Measurements from ENCODE around the gene TNS4.

TNS4 gene

DNA sequence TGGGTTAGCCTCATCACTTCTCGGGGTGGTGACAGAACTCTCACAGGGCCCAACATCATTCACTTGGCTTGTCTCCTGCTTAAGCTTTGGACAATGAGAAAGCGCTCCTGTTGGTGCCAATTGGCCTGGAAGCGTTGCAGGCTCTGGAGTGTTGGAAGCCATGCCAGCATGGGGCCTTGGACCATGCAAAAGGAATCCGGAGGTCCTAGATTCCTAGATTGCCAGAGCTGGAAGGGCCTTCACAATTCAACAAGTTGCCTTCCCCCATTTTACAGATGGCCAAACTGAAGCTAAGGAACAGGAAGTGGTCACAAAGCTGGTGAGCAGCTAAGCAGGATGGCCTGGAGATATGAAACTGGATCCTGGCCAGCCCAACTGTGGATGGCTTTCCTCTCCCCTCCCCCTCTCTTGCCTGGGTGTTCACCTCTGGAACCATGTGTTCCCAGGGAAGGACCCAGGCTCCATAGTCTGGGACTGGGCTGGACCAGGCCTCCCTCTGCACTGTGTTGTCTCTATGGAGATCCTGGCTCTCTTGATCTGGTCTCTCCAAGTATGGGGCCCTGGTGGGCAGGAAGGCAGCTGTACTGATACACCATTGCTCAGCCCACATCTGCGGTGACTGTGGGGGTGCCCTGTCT, 64.2 kb downstream of the TNS4 start:
- ChIA-PET CTCF (interaction anchor here (1.0 to 16.5 kb wide), 6 partner anchors 13 to 123 kb away, joined by 3 to 113 read pairs (median 6); partner anchors contain the start of gene TOP2A), POLR2A (no interaction called here)
- TF ChIP-seq, protein P1, sequence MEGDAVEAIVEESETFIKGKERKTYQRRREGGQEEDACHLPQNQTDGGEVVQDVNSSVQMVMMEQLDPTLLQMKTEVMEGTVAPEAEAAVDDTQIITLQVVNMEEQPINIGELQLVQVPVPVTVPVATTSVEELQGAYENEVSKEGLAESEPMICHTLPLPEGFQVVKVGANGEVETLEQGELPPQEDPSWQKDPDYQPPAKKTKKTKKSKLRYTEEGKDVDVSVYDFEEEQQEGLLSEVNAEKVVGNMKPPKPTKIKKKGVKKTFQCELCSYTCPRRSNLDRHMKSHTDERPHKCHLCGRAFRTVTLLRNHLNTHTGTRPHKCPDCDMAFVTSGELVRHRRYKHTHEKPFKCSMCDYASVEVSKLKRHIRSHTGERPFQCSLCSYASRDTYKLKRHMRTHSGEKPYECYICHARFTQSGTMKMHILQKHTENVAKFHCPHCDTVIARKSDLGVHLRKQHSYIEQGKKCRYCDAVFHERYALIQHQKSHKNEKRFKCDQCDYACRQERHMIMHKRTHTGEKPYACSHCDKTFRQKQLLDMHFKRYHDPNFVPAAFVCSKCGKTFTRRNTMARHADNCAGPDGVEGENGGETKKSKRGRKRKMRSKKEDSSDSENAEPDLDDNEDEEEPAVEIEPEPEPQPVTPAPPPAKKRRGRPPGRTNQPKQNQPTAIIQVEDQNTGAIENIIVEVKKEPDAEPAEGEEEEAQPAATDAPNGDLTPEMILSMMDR (IDR thresholded peaks at IDR 0.05; ENCODE audit: control extremely low read depth, extremely low read depth, low read depth, missing control alignments) = no peak
- no peak for DNase-seq (ENCODE audit: extremely low spot score)

DNA sequence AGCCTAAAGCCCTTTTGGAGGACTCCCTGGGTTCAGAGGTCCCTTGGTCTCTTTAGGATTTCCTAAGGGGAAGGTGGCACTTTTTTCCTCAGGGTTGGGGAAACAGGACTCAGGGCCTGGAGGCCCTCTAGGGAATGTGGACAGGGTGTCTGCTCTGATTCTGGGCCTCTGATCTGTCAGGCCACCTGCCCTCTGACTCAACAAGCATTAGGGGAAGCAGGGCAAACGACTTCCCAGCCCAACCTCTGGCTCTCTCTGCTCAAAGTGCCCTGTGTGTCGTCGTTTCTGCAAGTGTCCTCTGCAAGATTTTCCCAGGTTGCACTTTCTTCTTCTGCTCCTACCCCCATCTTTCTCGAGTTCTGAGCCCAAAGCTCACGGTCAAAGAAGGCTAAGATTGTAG, 64.8 kb downstream of the TNS4 start:
- DNase-seq (ENCODE audit: extremely low spot score) = no peak
- CTCF ChIA-PET = interaction anchor here (1.0 to 16.5 kb wide), 6 partner anchors 12 to 124 kb away, joined by 3 to 113 read pairs (median 6); partner anchors contain the start of gene TOP2A
- TF ChIP-seq, protein P1 (IDR thresholded peaks at IDR 0.05; ENCODE audit: control extremely low read depth, extremely low read depth, low read depth, missing control alignments) = no peak
- POLR2A ChIA-PET = no interaction called here

DNA sequence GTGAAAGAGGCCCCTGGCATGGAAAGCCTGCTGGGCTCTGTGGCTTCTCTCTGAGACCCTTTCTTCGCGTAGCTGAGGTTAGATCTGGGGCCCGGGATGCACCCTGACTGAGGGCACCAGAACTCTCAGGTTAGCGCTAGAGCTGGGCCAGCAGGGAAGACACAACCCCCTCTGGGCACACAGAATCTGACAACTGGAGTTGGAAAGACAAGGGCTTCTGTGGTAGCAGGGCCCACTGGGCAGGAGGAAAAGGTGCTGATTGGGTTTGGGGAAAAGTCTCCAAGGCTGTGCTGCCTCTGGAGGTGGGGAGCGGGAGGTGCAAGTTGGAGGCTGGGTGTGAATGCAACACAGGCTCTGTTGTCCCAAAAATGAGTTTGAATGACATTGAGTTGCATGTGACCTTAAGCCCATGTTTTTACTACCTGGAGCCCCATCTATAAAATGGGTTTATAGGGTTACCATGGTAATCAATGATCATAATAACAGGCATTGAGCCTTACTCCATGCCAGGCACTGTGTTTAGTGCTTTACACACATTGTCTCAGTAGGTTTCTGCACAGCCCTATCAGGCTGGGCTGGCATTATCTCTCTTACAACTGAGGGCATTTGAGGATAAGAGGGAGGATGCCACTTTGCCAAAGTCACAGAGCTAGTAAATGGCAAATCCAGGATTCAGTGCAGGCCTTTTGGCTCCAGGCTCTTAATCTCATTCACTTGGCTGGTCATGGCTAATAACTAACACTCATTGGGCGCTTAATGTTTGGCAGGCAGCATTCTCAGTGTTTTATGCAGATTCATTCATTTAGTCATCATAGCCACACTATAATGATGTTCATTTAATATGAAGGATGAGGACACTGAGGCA, 67.6 kb downstream of the TNS4 start:
- no peak for DNase-seq (ENCODE audit: extremely low spot score)
- TF ChIP-seq, protein P1 (IDR thresholded peaks at IDR 0.05; ENCODE audit: control extremely low read depth, extremely low read depth, low read depth, missing control alignments) = peak; percentile 13
- ChIA-PET CTCF (interaction anchor here (1.0 to 2.1 kb wide), 7 partner anchors 9 to 127 kb away, joined by 3 to 9 read pairs (median 3); partner anchors contain the start of gene IGFBP4), POLR2A (no interaction called here)

DNA sequence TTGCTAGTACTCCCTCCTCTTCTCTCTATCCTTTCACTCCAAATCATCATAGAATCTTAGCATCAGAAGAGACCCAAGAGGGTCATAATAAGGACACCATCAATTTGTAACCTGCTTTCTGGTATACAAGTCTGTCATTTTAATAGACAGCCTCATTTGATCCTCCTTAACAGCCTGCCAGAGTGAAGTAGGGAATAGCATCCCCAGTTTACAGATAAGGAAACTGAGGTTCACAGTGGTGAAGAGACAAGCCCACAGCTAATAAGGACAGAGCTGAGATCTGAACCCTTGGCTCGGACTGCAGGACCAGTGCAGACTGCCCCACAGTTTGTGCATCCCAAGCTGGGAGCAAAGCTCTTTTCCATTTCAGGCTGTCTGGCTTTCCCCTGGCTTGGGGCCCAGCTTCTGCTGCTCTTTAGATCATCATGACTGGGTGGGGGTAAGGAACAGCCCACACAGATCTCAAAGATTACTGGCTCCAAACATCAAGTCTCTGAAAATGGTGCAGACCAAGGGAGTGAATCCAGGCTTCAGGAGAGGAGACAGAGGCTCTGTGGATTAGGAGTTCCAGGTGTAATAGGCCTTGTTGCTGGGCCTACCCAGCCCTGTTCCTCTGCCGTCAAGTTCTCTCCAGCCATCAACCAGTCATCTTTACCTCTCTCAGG, 68.4 kb downstream of the TNS4 start:
- DNase-seq (ENCODE audit: extremely low spot score) = no peak
- TF ChIP-seq, protein P1 (IDR thresholded peaks at IDR 0.05; ENCODE audit: control extremely low read depth, extremely low read depth, low read depth, missing control alignments) = no peak
- ChIA-PET CTCF (interaction anchor here (1.0 to 2.5 kb wide), 7 partner anchors 9 to 127 kb away, joined by 3 to 9 read pairs (median 4); partner anchors contain the start of gene IGFBP4), POLR2A (no interaction called here)

DNA sequence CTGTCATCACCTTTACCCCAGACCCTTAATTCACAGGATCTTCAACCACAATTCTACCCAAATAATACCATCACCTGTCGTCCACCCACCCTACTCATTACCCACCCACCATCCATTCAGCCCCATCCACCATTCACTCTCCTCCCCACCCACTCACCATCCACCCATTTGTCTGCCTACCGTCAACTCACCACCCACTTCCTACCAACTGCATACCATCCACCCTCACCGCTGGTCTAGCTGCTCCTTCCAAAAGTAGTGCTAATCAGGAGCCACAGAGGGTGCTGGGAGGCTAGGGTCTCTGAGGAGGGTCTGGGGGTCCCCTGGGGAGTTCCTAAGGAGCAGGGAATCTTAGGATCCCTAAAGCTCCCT, 70.2 kb downstream of the TNS4 start:
- TF ChIP-seq, protein P1 (IDR thresholded peaks at IDR 0.05; ENCODE audit: control extremely low read depth, extremely low read depth, low read depth, missing control alignments) = no peak
- ChIA-PET CTCF (interaction anchor here (0.8 to 2.5 kb wide), 9 partner anchors 8 to 130 kb away, joined by 3 to 6 read pairs (median 3); partner anchors contain the start of gene IGFBP4), POLR2A (no interaction called here)
- no peak for DNase-seq (ENCODE audit: extremely low spot score)
